GM12874 (cell line): Measurements from ENCODE around the gene KDM4F.

Source experiments
- CTCF ChIP-seq: IDR thresholded peaks from 2 replicates; pipeline ENCODE4 v1.5.1; 2011; ENCODE audit warnings: low read depth, mild to moderate bottlenecking, control low read depth, low read length, moderate library complexity; ENCODE audit not compliant: insufficient read depth

Gene KDM4F

GRCh38 chr11:95085117-95085816, 36.0 kb downstream of the KDM4F start:
- TF ChIP-seq CTCF, result no peak

GRCh38 chr11:95086151-95086550, 36.9 kb downstream of the KDM4F start:
- no peak for TF ChIP-seq CTCF

GRCh38 chr11:95086836-95087570, 37.8 kb downstream of the KDM4F start:
- no peak for TF ChIP-seq CTCF

DNA sequence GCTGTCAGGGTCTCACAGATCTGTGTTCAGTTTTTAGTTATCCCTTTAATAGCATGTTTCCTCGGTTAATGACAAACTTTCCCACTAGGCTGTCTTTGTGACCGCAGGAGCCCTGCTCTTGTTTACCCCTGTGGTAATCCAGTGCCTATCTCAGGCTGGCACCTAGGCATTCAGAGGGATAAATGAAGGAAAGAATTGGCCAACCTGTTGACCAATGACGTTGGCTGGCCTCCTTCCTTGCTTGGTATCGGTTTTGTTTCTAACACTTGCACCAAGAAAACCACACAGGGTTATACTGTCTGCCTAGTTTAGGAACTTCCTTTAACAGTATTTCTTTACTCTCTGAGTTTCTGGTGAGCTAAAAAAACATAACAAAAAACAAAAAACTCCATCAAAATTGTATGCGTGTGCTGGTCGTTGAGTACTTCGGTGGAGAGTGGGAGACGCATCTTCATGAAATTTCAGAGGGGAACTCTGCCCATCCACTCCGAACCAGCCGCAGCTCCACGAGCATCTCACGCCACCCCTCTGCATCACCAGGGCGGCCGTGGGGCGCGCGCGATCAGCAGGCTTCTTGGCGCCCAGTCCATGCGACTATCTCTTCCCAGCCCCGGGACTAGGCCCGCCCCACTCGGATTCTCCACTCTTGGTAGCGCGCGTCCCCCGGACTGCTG, 39.9 kb downstream of the KDM4F start:
- no peak for TF ChIP-seq CTCF

DNA sequence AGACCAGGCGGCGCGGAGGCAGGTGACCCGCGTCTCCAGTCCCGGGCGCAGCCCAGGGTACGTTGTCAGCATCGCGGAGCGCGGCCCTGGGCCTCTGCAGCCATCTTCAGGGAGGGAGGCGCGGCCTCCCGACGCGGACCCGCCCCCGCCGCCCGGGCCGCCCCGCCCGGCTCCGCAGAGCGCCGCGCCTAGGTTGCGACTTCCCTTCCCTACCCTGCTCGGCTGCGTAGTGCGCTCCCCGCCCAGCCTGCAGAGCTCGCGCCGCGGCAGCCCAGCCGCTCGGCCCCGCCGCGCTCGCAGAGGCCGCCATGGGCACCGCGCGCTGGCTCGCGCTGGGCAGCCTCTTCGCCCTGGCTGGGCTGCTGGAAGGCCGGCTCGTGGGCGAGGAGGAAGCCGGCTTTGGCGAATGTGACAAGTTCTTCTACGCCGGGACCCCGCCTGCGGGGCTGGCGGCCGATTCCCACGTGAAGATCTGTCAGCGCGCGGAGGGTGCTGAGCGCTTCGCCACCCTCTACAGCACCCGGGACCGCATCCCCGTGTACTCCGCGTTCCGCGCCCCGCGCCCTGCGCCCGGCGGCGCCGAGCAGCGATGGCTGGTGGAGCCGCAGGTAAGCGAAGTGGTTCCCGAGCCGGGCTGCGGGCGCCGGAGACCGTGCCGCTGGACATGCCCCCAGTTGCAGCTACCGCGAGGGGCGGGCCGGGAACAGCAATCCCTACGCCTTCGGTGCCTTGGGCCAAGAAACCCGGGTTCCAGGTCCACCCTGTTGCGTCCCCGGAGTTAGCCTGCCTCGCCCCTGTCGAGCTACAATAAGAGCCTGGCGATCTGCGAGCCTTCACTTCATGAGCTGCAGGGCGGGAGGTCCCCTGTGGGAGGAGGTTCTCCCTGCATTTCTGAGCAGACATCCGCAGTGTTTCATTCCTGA, 40.7 kb downstream of the KDM4F start, which contains the start of gene ENDOD1:
Gene ENDOD1 (plus strand): TSS at position 227 of the 923 bp plus-strand sequence. CDS start 82 bp downstream, at position 309.
- no peak for TF ChIP-seq CTCF

DNA sequence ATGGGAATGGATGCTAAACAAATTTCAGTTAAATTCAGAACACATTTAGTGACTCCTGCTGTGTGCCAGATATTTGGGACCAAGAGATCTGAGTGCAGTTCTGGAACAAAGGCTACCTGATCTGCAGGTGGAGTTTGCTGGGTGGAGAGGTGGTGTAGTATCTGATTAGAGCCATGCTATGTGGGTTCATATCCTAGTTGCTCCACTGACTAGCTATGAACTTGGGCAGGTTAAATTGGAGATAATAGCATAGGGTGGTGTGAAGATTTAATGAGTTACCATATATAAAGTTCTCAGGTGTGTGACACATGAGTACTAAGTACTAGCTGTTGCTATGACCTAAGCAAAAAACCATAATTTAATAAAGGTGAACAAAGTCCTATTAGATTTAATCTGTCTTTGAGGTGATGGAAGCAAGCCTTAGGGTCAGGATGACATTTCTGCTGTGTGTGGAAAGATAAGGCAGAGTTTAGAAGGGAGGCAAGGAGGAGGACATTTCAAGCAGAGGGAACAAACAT, 42.5 kb downstream of the KDM4F start:
- no peak for TF ChIP-seq CTCF
